HepG2 (cell line): Measurements from ENCODE around the gene AGT. TPM values are rescaled to one million over a fixed set of nuclear protein-coding genes. Genes with fewer than 3 reads are reported as not detected.

Experiments used
- FIP1L1 ChIP-seq: fragments of 200-400 bp; formaldehyde crosslinking; IDR thresholded peaks from 2 replicates; pipeline ENCODE4 v1.6.1; 2018; ENCODE audit warnings: low read depth, mild to moderate bottlenecking, low read length, moderate library complexity, borderline replicate concordance; ENCODE audit not compliant: insufficient read depth
- KLF12 ChIP-seq: sonication (generic); formaldehyde crosslinking; IDR thresholded peaks from 2 replicates; pipeline ENCODE4 v1.4.0; 2020; ENCODE audit warnings: missing genetic modification reagents, borderline replicate concordance
- NCOR1 ChIP-seq: fragments of 200-600 bp; sonication (generic); IDR thresholded peaks from 2 replicates; pipeline ENCODE4 v1.7.0; 2017; ENCODE audit warnings: antibody characterized with exemption, low read length, borderline replicate concordance
- PHF5A ChIP-seq: IDR thresholded peaks from one replicate; pipeline ENCODE4 v1.6.1; 2018; ENCODE audit warnings: low read depth, missing genetic modification reagents; ENCODE audit not compliant: unreplicated experiment
- ZC3H13 ChIP-seq: sonication (generic); formaldehyde crosslinking; IDR thresholded peaks from 2 replicates; pipeline ENCODE4 v1.8.1; 2023; ENCODE audit warnings: mild to moderate bottlenecking, missing genetic modification reagents, moderate library complexity
- ZNF326 ChIP-seq: sonication (generic); formaldehyde crosslinking; IDR thresholded peaks from 2 replicates; pipeline ENCODE4 v1.4.0; 2020; ENCODE audit warnings: missing genetic modification reagents, borderline replicate concordance
- ZNF337 ChIP-seq: sonication (generic); formaldehyde crosslinking; IDR thresholded peaks from 2 replicates; pipeline ENCODE4 v1.5.1; 2020; ENCODE audit warnings: missing genetic modification reagents, low read depth, mild to moderate bottlenecking, borderline replicate concordance
- ZNF550 ChIP-seq: sonication (generic); formaldehyde crosslinking; IDR thresholded peaks from 2 replicates; pipeline ENCODE4 v1.4.0; 2020; ENCODE audit warnings: mild to moderate bottlenecking, missing genetic modification reagents, borderline replicate concordance
- ZNF749 ChIP-seq: sonication (generic); formaldehyde crosslinking; IDR thresholded peaks from 2 replicates; pipeline ENCODE4 v1.8.0; 2022; ENCODE audit warnings: mild to moderate bottlenecking, missing genetic modification reagents, moderate library complexity, borderline replicate concordance
- ZNF775 ChIP-seq: sonication (generic); formaldehyde crosslinking; IDR thresholded peaks from 2 replicates; pipeline ENCODE4 v1.4.0; 2020; ENCODE audit warnings: missing genetic modification reagents, mild to moderate bottlenecking, moderate library complexity, borderline replicate concordance
- polyA plus RNA-seq, 8 experiments: library from polyadenylated mRNA; depleted of rRNA in 3 of 8; stranded (reverse) in 7 of 8; unstranded in 1 of 8; fragments of >200 nt; fragmentation: Illumina TruSeq in 4 of 8; extraction: Trizol in 4 of 8; gene quantifications; 2 replicates each; pipeline versions ENCODE4 v1.2.1 to v1.2.3, GENCODE V29; 2011 to 2016; ENCODE audit warnings: low read depth in 4 of 8, missing spikeins in 1 of 8, mixed read lengths in 1 of 8; ENCODE audit not compliant: insufficient read depth in 1 of 8
- total RNA-seq, 5 experiments: library from RNA; depleted of rRNA; stranded (reverse); fragments of >200 nt; fragmentation: Illumina TruSeq; extraction: Trizol; gene quantifications; 2 replicates each; pipeline ENCODE4 v1.2.3, GENCODE V29; 2016; ENCODE audit warnings: low read depth in 1 of 5
- TF ChIP-seq, protein P1 (sequence below): sonication (generic); formaldehyde crosslinking; conservative IDR thresholded peaks from 2 replicates; pipeline ENCODE4 v1.4.0; 2020; ENCODE audit warnings: missing genetic modification reagents
- TF ChIP-seq, protein P2 (sequence below): sonication (generic); formaldehyde crosslinking; IDR thresholded peaks from one replicate; pipeline ENCODE4 v1.5.1; 2020; ENCODE audit warnings: mild to moderate bottlenecking, missing genetic modification reagents; ENCODE audit errors: not compliant biosample characterization
- TF ChIP-seq, protein P3 (sequence below): sonication (generic); formaldehyde crosslinking; IDR thresholded peaks from 2 replicates; pipeline ENCODE4 v1.8.0; 2022; ENCODE audit warnings: mild to moderate bottlenecking, missing genetic modification reagents; ENCODE audit not compliant: insufficient replicate concordance
- TF ChIP-seq, protein P4 (sequence below): sonication (generic); formaldehyde crosslinking; IDR thresholded peaks from 2 replicates; pipeline ENCODE4 v1.5.0; 2020; ENCODE audit warnings: missing genetic modification reagents

AGT gene
- total and polyA plus RNA-seq, 2 of the 13 experiments (the other 11 are each of a cell fraction or from before 2014, with no cell fraction given) = 892 to 2,071 TPM

DNA sequence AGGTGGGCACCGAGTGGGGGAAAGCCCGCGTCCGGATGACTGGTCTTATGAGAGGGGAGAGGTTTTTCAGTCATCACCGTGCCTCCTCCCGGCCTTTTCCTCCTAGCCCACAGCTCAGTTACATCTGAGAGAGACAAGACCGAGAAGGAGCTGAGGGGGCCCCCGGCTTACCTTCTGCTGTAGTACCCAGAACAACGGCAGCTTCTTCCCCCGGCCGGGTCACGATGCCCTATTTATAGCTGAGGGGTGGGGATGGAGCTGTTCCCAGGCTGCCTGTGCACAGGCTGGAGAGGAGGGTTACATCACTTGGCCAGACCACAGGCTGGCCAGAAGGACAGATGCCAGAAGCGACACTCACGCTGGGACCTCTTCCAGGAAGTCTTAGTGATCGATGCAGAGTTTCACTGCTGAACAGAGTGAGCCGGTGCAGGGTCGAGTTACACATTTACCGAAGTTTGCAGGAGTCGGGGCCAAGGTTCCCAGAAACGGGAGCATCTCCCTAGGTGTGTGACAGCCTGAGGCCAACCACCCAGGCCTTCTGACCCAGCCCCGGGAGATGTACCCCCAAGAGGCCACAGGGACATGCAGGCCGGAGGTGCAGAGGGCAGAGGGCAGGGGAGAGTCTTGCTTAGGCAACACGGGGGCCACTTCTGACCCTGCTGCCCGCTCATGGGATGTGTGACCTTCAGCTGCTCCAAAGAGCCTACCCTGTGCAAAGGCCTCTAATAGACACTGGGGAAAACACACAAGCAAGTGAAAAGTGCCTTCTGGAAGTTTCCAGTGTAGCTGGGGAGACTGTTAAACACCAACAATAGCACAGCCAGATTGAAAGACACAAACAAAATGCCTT is at the start of gene AGT (continued):
- TF ChIP-seq, protein P1, sequence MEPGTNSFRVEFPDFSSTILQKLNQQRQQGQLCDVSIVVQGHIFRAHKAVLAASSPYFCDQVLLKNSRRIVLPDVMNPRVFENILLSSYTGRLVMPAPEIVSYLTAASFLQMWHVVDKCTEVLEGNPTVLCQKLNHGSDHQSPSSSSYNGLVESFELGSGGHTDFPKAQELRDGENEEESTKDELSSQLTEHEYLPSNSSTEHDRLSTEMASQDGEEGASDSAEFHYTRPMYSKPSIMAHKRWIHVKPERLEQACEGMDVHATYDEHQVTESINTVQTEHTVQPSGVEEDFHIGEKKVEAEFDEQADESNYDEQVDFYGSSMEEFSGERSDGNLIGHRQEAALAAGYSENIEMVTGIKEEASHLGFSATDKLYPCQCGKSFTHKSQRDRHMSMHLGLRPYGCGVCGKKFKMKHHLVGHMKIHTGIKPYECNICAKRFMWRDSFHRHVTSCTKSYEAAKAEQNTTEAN (CRISPR knock-in tag) = peak; percentile 80; the same call in 1 of the 2 replicates
- TF ChIP-seq, protein P2, sequence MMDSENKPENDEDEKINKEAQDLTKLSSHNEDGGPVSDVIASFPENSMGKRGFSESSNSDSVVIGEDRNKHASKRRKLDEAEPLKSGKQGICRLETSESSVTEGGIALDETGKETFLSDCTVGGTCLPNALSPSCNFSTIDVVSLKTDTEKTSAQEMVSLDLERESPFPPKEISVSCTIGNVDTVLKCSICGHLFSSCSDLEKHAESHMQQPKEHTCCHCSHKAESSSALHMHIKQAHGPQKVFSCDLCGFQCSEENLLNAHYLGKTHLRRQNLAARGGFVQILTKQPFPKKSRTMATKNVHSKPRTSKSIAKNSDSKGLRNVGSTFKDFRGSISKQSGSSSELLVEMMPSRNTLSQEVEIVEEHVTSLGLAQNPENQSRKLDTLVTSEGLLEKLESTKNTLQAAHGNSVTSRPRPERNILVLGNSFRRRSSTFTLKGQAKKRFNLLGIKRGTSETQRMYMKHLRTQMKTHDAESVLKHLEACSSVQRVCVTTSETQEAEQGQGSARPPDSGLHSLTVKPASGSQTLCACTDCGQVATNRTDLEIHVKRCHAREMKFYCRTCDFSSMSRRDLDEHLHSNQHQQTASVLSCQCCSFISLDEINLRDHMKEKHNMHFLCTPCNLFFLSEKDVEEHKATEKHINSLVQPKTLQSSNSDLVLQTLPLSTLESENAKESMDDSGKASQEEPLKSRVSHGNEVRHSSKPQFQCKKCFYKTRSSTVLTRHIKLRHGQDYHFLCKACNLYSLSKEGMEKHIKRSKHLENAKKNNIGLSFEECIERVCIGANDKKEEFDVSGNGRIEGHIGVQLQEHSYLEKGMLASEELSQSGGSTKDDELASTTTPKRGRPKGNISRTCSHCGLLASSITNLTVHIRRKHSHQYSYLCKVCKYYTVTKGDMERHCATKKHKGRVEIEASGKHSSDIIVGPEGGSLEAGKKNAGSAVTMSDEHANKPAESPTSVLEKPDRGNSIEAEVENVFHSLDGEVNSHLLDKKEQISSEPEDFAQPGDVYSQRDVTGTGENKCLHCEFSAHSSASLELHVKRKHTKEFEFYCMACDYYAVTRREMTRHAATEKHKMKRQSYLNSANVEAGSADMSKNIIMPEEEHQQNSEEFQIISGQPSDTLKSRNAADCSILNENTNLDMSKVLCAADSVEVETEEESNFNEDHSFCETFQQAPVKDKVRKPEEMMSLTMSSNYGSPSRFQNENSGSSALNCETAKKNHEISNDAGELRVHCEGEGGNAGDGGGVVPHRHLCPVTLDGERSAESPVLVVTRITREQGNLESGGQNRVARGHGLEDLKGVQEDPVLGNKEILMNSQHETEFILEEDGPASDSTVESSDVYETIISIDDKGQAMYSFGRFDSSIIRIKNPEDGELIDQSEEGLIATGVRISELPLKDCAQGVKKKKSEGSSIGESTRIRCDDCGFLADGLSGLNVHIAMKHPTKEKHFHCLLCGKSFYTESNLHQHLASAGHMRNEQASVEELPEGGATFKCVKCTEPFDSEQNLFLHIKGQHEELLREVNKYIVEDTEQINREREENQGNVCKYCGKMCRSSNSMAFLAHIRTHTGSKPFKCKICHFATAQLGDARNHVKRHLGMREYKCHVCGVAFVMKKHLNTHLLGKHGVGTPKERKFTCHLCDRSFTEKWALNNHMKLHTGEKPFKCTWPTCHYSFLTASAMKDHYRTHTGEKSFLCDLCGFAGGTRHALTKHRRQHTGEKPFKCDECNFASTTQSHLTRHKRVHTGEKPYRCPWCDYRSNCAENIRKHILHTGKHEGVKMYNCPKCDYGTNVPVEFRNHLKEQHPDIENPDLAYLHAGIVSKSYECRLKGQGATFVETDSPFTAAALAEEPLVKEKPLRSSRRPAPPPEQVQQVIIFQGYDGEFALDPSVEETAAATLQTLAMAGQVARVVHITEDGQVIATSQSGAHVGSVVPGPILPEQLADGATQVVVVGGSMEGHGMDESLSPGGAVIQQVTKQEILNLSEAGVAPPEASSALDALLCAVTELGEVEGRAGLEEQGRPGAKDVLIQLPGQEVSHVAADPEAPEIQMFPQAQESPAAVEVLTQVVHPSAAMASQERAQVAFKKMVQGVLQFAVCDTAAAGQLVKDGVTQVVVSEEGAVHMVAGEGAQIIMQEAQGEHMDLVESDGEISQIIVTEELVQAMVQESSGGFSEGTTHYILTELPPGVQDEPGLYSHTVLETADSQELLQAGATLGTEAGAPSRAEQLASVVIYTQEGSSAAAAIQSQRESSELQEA = no peak
- TF ChIP-seq, protein P3, sequence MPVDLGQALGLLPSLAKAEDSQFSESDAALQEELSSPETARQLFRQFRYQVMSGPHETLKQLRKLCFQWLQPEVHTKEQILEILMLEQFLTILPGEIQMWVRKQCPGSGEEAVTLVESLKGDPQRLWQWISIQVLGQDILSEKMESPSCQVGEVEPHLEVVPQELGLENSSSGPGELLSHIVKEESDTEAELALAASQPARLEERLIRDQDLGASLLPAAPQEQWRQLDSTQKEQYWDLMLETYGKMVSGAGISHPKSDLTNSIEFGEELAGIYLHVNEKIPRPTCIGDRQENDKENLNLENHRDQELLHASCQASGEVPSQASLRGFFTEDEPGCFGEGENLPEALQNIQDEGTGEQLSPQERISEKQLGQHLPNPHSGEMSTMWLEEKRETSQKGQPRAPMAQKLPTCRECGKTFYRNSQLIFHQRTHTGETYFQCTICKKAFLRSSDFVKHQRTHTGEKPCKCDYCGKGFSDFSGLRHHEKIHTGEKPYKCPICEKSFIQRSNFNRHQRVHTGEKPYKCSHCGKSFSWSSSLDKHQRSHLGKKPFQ (CRISPR knock-in tag) = peak; percentile 88
- no peak for TF ChIP-seq ZNF775 (CRISPR knock-in tag)
- no peak for TF ChIP-seq FIP1L1
- peak; percentile 26 for TF ChIP-seq KLF12 (CRISPR knock-in tag)
- TF ChIP-seq ZNF749 (CRISPR knock-in tag) = peak; percentile 79; the same call in 1 of the 2 replicates
- TF ChIP-seq ZNF326 (CRISPR knock-in tag) = no peak
- TF ChIP-seq NCOR1 = peak; percentile 96
- no peak for TF ChIP-seq ZNF550
- no peak for TF ChIP-seq ZNF337 (CRISPR knock-in tag)
- TF ChIP-seq PHF5A (CRISPR knock-in tag) = peak; percentile 56
- peak; percentile 50; the same call in 1 of the 2 replicates for TF ChIP-seq ZC3H13 (CRISPR knock-in tag)
- TF ChIP-seq, protein P4, sequence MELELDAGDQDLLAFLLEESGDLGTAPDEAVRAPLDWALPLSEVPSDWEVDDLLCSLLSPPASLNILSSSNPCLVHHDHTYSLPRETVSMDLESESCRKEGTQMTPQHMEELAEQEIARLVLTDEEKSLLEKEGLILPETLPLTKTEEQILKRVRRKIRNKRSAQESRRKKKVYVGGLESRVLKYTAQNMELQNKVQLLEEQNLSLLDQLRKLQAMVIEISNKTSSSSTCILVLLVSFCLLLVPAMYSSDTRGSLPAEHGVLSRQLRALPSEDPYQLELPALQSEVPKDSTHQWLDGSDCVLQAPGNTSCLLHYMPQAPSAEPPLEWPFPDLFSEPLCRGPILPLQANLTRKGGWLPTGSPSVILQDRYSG = peak; percentile 62; the same call in 1 of the 2 replicates
